HepG2 (cell line): ENCODE results near the gene DDRGK1. TPM values are rescaled to one million over a fixed set of nuclear protein-coding genes. Genes with fewer than 3 reads are reported as not detected.

Experiments
- ATF3 ChIP-seq: sonication (generic); formaldehyde crosslinking; IDR thresholded peaks from 2 replicates; pipeline ENCODE4 v1.4.0; 2020; ENCODE audit warnings: missing genetic modification reagents
- HNF4G ChIP-seq, 2 experiments: sonication (generic) in 1 of 2; formaldehyde crosslinking in 1 of 2; IDR thresholded peaks; 2 replicates each; pipeline versions ENCODE4 v1.4.0 to v1.6.1; 2011 to 2020; ENCODE audit warnings: borderline replicate concordance in 2 of 2, low read depth in 2 of 2, mild to moderate bottlenecking in 2 of 2, low read length in 1 of 2, missing genetic modification reagents in 1 of 2, moderate library complexity in 1 of 2
- MAFG ChIP-seq: sonication (generic); formaldehyde crosslinking; IDR thresholded peaks from 2 replicates; pipeline ENCODE4 v1.5.1; 2020; ENCODE audit warnings: mild to moderate bottlenecking, missing genetic modification reagents
- NFRKB ChIP-seq: fragments of 450-650 bp; IDR thresholded peaks from 2 replicates; pipeline ENCODE4 v1.6.1; 2017
- PLSCR1 ChIP-seq: sonication (generic); formaldehyde crosslinking; IDR thresholded peaks from 2 replicates; pipeline ENCODE4 v1.5.0; 2020; ENCODE audit warnings: missing genetic modification reagents, mild to moderate bottlenecking, borderline replicate concordance
- PRPF4 ChIP-seq: fragments of 200-400 bp; formaldehyde crosslinking; IDR thresholded peaks from 2 replicates; pipeline ENCODE4 v1.6.1; 2016; ENCODE audit warnings: low read length, low read depth; ENCODE audit not compliant: poor library complexity, severe bottlenecking
- RCOR2 ChIP-seq: IDR thresholded peaks from 2 replicates; pipeline ENCODE4 v1.6.1; 2016; ENCODE audit warnings: missing biosample characterization, missing genetic modification reagents
- USF2 ChIP-seq, 2 experiments: sonication (generic) in 1 of 2; formaldehyde crosslinking in 1 of 2; IDR thresholded peaks; 2 replicates each; pipeline versions ENCODE4 v1.5.1 to v1.6.1; 2011 to 2020; ENCODE audit warnings: borderline replicate concordance in 1 of 2, low read depth in 1 of 2, low read length in 1 of 2, mild to moderate bottlenecking in 1 of 2, missing genetic modification reagents in 1 of 2, moderate library complexity in 1 of 2
- YEATS4 ChIP-seq: sonication (generic); formaldehyde crosslinking; IDR thresholded peaks from 2 replicates; pipeline ENCODE4 v1.4.0; 2020; ENCODE audit warnings: missing genetic modification reagents, borderline replicate concordance
- ZBTB40 ChIP-seq, 2 experiments: fragments of 450-650 bp in 1 of 2; sonication (generic) in 1 of 2; formaldehyde crosslinking in 1 of 2; IDR thresholded peaks; 2 replicates each; pipeline versions ENCODE4 v1.6.1 to v1.8.0; 2016 to 2022; ENCODE audit warnings: antibody characterized with exemption in 1 of 2, mild to moderate bottlenecking in 1 of 2, missing genetic modification reagents in 1 of 2
- ZNF124 ChIP-seq: sonication (generic); formaldehyde crosslinking; IDR thresholded peaks from 2 replicates; pipeline ENCODE4 v1.4.0; 2020; ENCODE audit warnings: missing genetic modification reagents
- ZNF362 ChIP-seq: sonication (generic); formaldehyde crosslinking; IDR thresholded peaks from 2 replicates; pipeline ENCODE4 v1.4.0; 2020; ENCODE audit warnings: missing genetic modification reagents, mild to moderate bottlenecking, borderline replicate concordance
- polyA plus RNA-seq, 8 experiments: library from polyadenylated mRNA; depleted of rRNA in 3 of 8; stranded (reverse) in 7 of 8; unstranded in 1 of 8; fragments of >200 nt; fragmentation: Illumina TruSeq in 4 of 8; extraction: Trizol in 4 of 8; gene quantifications; 2 replicates each; pipeline versions ENCODE4 v1.2.1 to v1.2.3, GENCODE V29; 2011 to 2016; ENCODE audit warnings: low read depth in 4 of 8, missing spikeins in 1 of 8, mixed read lengths in 1 of 8; ENCODE audit not compliant: insufficient read depth in 1 of 8
- total RNA-seq, 5 experiments: library from RNA; depleted of rRNA; stranded (reverse); fragments of >200 nt; fragmentation: Illumina TruSeq; extraction: Trizol; gene quantifications; 2 replicates each; pipeline ENCODE4 v1.2.3, GENCODE V29; 2016; ENCODE audit warnings: low read depth in 1 of 5

DDRGK1 gene
- total and polyA plus RNA-seq, 2 of the 13 experiments (the other 11 are each of a cell fraction or from before 2014, with no cell fraction given): 96.7 to 149 TPM

- TF ChIP-seq ZBTB40 (IDR thresholded peaks at IDR 0.05): no peak
- TF ChIP-seq ZBTB40 (CRISPR knock-in tag; IDR thresholded peaks at IDR 0.05): peak; percentile 88
- no peak for TF ChIP-seq ATF3 (CRISPR knock-in tag)
- no peak for TF ChIP-seq PRPF4
- TF ChIP-seq USF2 (IDR thresholded peaks at IDR 0.05; ENCODE audit: low read depth, low read length): no peak
- 0 out of 2 replicates have a peak, but pooled peaks have one; percentile 25 for TF ChIP-seq USF2 (CRISPR knock-in tag; IDR thresholded peaks at IDR 0.05; ENCODE audit: borderline replicate concordance)
- peak; percentile 66; the same call in 1 of the 2 replicates for TF ChIP-seq ZNF362 (CRISPR knock-in tag)
- TF ChIP-seq HNF4G (IDR thresholded peaks at IDR 0.05; ENCODE audit: borderline replicate concordance, low read depth, low read length): peak; percentile 79
- TF ChIP-seq HNF4G (CRISPR knock-in tag; IDR thresholded peaks at IDR 0.05; ENCODE audit: borderline replicate concordance, low read depth): peak; percentile 93
- TF ChIP-seq NFRKB: no peak
- TF ChIP-seq MAFG (CRISPR knock-in tag): no peak
- TF ChIP-seq ZNF124 (CRISPR knock-in tag): 0 out of 2 replicates have a peak, but pooled peaks have one; percentile 21
- peak; percentile 96 for TF ChIP-seq YEATS4 (CRISPR knock-in tag)
- peak; percentile 76; the same call in 1 of the 2 replicates for TF ChIP-seq RCOR2
- TF ChIP-seq PLSCR1 (CRISPR knock-in tag): no peak
These were observed 30.7 kb downstream of the DDRGK1 start (continued) for GRCh38 chr20:3173610-3174441.
